NCI-H774 (cell line): ENCODE data around the gene SIX2.

Experiments used
- DNase-seq: peaks from one replicate; lab custom pipeline; 2025; lab: John Stamatoyannopoulos, UW

SIX2 gene

GRCh38 chr2:44967056-44967455 lies 42.2 kb downstream of the SIX2 start:
- DNase-seq = no peak

GRCh38 chr2:44965684-44966083 lies 43.6 kb downstream of the SIX2 start:
- no peak for DNase-seq

- DNase-seq = peak; percentile 18
These were observed 44.5 kb downstream of the SIX2 start for GRCh38 chr2:44964752-44965236.

- no peak for DNase-seq
These were observed 47.0 kb downstream of the SIX2 start for GRCh38 chr2:44962176-44962695.

GRCh38 chr2:44960871-44961270 lies 48.4 kb downstream of the SIX2 start:
- no peak for DNase-seq

- DNase-seq = no peak
These were observed 49.4 kb downstream of the SIX2 start for GRCh38 chr2:44959855-44960254.

- DNase-seq = no peak
These were observed 51.5 kb downstream of the SIX2 start for GRCh38 chr2:44957656-44958327.

- DNase-seq = no peak
These were observed 52.4 kb downstream of the SIX2 start for GRCh38 chr2:44956843-44957242.

- DNase-seq = peak; percentile 65
These were observed 53.5 kb downstream of the SIX2 start for GRCh38 chr2:44955593-44956392.
